GM13977 (cell line): ENCODE data around the gene PFAS.

Experiments
- DNase-seq: peaks from one replicate; pipeline ENCODE4 v3.0.0; 2012; ENCODE audit warnings: low spot score
- CTCF ChIP-seq: IDR thresholded peaks from 2 replicates; pipeline ENCODE4 v1.5.1; 2012; ENCODE audit warnings: mild to moderate bottlenecking, control low read depth; ENCODE audit not compliant: insufficient read depth; ENCODE audit errors: extremely low read depth, missing control alignments
- in situ Hi-C: fragments of 300-500 bp; cut with MboI; formaldehyde crosslinking; loops from one replicate; pipeline ENCODE4 v1.12.0; 2022; ENCODE audit warnings: low sequenced_read_pairs, low pct_unique_long_range_greater_than_20kb, mixed read lengths, inconsistent platforms; ENCODE audit not compliant: unreplicated experiment

Gene PFAS

GRCh38 chr17:8310601-8311123 is 61.6 kb downstream of the PFAS start:
- no peak for DNase-seq
- no peak for TF ChIP-seq CTCF
- in situ Hi-C loops: no loop called here

GRCh38 chr17:8311131-8311790 is 62.2 kb downstream of the PFAS start:
- in situ Hi-C loops: no loop called here
- TF ChIP-seq CTCF: no peak
- no peak for DNase-seq

GRCh38 chr17:8312251-8312650 is 63.2 kb downstream of the PFAS start:
- TF ChIP-seq CTCF: no peak
- DNase-seq: no peak
- in situ Hi-C loops: no loop called here

GRCh38 chr17:8312726-8313600 is 63.9 kb downstream of the PFAS start:
- in situ Hi-C loops: no loop called here
- TF ChIP-seq CTCF: no peak
- DNase-seq: no peak

GRCh38 chr17:8314797-8315763 is 66.0 kb downstream of the PFAS start:
- DNase-seq: no peak
- no peak for TF ChIP-seq CTCF
- in situ Hi-C loops: no loop called here

GRCh38 chr17:8315764-8316217 is 66.7 kb downstream of the PFAS start:
- TF ChIP-seq CTCF: no peak
- DNase-seq: no peak
- in situ Hi-C loops: no loop called here
